T47D (cell line): ENCODE results near the gene CTTN.

Source experiments
- DNase-seq, 2 experiments: peaks; one replicate each; pipeline versions ENCODE4 v3.0.0 to v3.0.0-alpha.2; 2011 to 2012; ENCODE audit warnings: low read depth in 1 of 2, low spot score in 1 of 2
- JUND ChIP-seq: IDR thresholded peaks from 2 replicates; pipeline ENCODE4 v1.6.1; 2012; ENCODE audit warnings: low read depth
- in situ Hi-C: cut with HindIII; loops from 2 replicates; pipeline ENCODE4 v1.10.0; 2016; ENCODE audit warnings: low sequenced_read_pairs, low pct_unique_long_range_greater_than_20kb

The CTTN gene

DNA sequence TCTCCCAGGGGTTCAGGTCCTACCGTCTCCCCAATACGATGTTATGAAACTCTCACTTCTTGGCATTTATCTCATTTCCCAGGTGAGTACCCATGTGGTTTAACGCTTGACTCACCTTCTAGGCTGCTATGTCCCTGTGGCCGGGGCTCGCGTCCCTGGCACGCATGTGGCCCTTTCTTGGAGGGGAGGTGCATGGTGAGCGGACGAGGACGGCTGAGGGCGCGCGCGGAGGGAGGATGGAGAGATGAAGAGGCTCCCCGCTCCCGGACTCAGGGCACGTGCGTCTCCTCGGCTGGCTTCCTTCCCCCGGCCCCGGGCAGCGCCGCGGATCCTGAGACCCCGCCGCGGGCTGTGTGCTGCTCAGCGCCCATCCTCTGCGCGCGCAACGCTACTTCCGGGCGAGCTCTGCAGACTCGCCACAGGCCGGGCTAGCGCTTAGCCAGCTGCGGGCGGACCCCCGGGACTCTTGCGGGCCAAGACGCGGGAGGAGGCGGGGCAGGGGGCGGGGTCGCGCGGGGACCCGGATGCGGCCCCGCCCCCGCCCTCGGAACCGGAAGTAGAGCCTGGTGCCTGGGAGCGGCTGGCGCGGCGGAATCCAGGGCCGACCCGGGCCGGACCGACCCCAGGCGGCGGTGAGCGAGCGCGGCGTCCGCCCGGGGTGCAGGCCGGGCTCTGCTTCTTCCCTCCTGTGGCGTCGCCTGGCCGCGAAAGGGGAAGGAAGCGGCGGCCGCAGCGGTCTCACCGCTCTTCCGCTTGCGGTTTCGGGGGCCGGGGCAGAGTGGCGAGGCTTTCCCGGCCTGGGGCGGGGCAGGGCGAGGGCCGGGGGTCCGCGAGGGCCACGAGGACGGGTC lies at the start of gene CTTN:
TSS of gene CTTN (plus strand) at position 547 of the 851 bp plus-strand sequence. CDS start 8,769 bp downstream, outside the sequence.
- peak; percentile 90 to 95 for DNase-seq
- in situ Hi-C loops = no loop called here
- TF ChIP-seq JUND = no peak

DNA sequence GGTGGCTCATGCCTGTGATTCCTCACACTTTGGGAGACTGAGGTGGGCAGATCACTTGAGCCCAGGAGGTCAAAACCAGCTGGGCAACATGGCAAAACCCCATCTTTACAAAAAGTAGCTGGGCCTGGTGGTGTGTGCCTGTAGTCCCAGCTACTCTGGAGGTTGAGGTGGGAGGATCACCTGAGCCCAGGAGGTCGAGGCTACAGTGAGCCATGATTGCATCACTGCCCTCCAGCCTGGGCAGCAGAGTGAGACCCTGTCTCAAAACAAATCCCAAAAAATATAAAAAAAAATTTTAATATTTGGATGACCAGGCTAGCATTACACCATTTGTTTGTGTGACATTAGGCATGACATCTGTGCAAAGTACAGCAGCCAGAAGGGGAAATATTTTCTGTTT lies 49.7 kb upstream of the CTTN start:
- no peak for TF ChIP-seq JUND
- no peak for DNase-seq
- in situ Hi-C loops = no loop called here

DNA sequence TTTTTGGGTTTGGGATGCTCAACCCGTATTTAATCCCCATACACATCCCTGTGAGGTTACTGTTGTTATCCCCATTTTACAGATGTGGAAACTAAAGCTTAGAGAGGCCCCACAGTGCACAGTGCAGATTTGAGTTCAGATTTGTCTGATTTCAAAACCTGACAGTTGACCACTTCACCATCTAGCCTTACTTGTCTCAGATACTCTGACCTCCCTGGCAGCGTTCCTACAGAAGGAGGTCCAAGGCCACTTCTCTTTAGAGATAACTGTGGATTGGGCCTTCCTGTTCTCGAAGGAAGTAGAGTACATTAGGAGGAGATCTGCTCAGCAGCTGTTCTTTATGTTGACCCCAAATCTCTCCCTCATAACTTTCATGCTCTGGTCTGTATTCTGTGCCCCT lies 46.7 kb upstream of the CTTN start:
- TF ChIP-seq JUND = no peak
- DNase-seq = no peak
- in situ Hi-C loops = no loop called here

DNA sequence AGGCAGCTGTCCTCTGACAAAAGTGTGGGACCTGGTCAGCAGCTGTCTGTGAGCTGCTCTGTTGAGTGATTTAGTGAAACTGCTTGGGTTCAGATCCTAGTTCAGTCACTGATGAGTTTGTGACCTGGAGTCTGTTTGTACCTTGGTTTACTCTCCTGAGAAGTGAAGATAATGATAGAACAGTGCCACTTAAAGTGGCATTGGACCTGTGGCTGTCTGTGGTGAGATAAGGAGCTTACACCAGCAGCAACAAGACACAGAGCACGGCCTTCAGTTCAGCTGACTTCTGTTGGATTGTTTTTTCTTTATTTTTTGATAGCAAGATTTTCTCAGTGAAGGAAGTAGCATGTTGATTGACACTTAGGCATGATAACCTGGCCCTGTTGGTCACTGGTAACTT lies 46.2 kb upstream of the CTTN start:
- in situ Hi-C loops = no loop called here
- no peak for TF ChIP-seq JUND
- DNase-seq = no peak

DNA sequence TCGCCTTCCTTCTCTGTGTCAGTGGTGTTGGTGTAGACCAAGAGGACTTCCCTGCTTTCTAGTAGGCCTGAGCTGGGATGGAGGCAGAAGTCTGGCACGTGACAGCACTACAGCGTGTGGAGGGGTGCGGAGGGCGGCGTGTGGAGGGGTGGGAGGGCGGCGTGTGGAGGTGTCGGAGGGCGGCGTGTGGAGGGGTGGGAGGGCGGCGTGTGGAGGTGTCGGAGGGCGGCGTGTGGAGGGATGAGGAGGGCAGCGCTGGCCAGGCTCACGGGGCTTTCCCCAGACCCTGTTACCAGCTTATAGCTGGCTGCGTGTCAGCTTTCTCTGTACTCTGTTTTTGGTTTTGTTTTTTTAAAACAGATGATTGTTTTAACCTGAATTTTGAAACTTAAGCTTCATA lies 45.7 kb upstream of the CTTN start:
- in situ Hi-C loops = no loop called here
- no peak for DNase-seq
- no peak for TF ChIP-seq JUND

DNA sequence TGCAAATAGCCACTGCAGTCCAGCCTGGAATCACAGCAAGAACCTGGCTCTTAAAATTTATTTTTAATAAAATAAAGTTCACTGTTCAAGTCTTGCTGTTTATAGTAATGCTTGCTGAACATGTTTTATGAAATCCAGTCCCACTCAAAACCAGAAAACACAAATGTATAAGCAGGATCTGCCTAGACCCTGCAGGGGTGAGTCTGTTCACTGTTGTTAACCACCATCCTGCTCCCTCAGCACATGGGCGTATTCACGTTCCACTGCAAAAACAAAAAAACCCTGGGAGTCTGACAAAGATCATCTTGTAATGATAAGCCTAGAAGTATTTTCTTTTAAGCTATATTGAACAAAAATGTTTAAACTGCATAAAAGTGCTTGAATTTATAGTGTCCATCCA lies 45.0 kb upstream of the CTTN start:
- no peak for TF ChIP-seq JUND
- in situ Hi-C loops = no loop called here
- DNase-seq = no peak

DNA sequence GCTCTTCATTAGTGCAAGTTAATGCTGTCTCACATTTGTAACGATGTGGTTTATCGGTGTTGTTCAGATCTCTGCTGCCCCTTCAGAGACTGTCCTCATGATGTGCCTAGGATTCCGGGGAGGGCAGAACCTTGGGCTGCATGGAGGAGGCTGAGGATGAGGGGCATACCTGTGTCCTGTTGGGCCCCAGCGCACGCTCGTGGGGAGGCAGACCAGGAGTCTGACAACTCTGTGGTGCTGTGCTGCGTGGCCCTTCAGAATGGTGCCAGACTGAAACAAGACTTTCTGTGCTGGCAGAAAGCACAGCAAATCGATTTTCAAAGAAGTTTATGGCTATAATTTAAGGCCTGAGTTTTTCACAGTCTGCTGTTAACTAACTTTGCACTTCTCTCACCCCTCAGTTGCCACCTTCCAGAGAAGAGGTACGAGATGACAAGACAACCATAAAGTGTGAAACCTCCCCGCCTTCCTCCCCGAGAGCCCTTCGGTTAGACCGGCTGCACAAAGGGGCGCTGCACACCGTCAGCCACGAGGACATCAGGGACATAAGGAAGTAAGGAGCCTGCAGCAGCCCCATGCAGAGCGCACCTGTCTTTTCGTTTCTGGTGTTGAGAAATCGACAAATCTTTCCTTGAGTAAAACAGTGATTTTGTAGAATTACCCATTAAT lies 44.3 kb upstream of the CTTN start:
- no peak for DNase-seq
- no peak for TF ChIP-seq JUND
- in situ Hi-C loops = no loop called here

DNA sequence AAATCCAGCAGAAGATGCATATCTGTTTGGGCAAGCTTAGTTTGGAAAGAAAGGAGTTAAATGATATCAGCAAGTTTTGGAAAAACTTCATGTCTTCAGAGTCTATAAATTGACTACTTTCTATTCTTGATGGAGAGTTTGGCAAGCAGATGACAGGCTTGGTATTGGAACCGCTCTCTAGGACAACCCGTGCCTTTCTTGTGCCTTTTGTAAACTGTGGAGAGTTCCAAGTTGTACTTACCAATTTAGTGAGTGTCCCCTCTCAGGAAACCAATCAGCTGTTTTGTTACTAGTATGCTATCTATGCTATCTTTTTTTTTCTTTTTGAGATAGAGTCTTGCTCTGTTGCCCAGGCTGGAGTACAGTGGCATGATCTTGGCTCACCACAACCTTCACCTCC lies 43.7 kb upstream of the CTTN start:
- no peak for TF ChIP-seq JUND
- no peak for DNase-seq
- in situ Hi-C loops = no loop called here

DNA sequence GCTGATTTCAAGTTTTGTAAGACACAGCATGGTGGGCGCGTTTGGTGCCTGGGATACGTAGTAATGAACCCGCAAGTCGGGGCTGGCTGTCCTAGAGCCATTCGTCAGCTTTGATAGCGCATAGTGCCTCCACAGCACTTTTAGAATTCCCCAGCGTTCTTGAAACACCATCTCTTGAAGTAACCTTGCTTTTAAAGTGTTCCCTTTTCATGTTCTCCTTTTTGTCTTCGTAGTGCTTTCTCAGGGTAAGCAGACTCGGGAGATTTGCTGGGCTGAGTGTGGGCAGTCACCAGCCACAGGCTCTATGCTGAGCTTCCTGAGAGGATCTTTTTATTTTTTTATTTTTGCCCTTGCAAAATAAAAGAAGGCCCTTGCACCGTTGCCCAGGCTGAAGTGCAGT lies 39.6 kb upstream of the CTTN start:
- DNase-seq = no peak
- in situ Hi-C loops = no loop called here
- TF ChIP-seq JUND = no peak

DNA sequence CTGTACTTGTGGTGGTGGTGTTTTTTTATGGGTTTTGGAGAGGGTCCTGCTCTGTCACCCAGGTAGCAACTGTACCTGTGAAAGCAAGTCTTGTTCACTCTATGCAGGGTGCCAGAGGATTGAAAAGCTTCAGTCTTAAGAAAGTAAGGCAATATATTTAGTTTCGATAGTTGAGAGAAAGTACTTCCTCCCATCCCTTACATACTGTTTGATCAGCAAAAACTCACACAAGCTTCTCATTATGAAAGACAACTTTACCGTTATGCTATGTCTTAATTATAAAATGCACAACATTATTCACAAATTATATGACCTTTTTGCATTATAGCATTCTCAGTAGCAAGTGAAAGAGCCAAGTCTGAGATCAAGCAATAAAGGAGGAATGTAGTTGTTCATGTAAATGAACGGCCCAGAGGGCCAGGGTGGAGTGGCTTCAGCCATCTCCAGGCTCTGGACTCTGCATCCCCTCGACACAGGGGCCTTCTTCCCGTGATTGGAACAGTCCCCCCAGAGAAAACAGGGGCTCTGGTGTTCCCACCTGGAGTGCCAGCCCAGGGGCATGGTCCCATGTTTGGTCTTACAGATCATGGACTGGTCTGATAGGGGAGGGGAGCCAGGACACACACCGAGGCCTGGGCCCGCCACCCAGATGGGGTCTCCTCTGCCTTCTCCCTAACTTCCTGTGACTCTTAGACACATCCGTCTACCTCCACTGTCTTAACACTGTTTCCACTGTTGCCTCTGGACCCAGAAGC lies 38.7 kb upstream of the CTTN start:
- no peak for TF ChIP-seq JUND
- in situ Hi-C loops = no loop called here
- DNase-seq = no peak

DNA sequence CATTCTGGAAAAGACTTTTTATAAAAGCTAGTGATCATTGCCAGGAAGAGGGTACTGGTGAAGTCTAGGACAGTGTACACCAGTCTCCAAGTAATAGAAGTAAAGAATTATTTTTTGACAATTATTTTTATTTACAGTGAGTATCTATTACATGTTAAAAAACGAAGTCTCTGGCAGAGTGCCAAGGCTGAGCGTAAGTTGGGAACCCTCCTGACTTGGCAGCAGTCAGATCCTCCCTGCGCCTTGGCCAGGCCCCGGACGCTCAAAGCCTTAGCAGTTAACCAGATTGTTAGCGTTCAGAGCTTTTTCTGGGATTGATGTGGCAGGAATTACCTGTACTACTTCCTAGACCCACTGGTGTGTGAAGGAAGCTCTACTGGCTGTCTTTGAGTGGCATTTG lies 38.1 kb upstream of the CTTN start:
- no peak for TF ChIP-seq JUND
- in situ Hi-C loops = no loop called here
- no peak for DNase-seq

DNA sequence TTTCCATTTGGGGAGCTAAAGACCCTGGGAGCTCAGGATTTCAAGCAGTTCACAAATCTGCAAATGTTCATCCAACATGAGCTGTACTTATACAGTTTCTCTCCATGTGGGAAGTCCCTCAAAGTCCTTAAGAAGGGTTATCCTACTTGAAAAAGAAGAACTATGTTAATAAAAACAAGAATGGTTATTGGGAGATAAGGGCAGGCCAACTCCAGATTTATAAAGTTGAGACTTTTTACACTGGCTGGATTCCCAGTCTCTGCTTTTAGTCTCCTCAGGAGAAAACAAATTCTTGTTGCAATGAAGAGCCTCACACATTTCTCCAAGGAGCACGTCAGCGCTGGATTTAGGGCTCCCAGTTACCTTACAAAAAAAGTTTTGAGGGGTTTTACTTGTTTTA lies 34.2 kb upstream of the CTTN start:
- no peak for DNase-seq
- TF ChIP-seq JUND = no peak
- in situ Hi-C loops = no loop called here
